ENCODE measurements around the gene NOS3. TPM values are rescaled to one million over a fixed set of nuclear protein-coding genes. Genes with fewer than 3 reads are reported as not detected.
A peak's percentile ranks its signal among the peaks of the same experiment; 100 is the strongest.

The NOS3 gene
- total and polyA plus RNA-seq, 2 donors (not counting 3 experiments of a cell fraction or from before 2014, with no cell fraction given): 82.8 to 95.1 TPM

DNA sequence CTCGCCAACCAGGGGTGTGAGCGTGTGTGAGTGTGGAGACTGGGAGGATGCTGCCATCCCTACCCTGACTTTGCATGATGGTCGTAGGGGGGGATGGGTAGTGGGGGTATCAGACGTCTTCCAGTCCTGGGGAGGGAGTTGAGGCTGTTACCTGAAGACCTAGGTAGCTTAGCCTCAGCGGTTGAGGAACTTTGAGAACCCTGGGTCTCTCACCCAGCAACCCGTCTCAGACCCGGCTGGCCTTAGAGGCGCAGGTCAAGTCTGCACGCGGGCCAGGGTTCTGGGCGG, 71.2 kb downstream of the NOS3 start:
- dilution Hi-C loops (cut with MboI; ENCODE audit: extremely low pct_ligation_motif_present, low sequenced_read_pairs): no loop called here

DNA sequence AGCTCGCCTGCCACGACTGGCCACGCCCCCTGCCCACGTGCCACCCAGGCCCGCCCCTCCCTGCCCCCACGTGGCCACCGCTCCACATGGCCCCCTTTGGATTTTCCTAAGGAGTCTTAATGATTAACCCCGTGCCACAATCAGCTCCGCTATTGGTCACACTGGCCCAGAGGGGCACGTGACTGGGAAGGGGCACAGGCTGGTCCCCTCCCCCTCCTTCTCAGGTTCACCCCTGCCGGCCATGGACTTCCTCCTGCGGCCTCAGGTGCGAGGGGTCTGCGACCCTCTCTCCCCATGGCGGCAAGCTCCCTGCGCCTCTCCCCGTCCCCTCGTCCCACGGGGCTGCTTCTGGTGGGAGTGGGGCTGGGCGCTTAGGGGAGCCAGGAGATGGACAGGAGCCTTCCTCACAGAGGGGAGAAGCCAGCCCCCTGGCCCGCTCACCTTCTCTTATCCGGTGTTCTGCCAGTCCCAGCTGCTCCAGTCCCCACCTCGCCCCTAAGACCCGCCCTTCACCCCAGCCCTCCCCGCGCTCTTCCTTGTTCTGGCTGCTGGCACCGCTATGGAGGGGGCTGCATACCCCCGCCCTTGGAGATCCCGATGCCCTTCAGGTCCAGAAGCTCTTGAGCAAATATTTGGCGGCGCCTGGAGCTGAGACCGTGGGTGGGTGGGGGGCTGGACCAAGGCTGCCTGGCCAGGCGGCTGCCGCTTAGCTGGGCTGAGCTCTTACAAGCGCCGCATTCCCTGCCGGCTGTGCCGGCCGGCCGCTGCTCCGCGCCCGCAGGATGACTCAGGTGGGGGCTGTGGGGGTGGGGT, 71.8 kb downstream of the NOS3 start:
- no TSS peak for BruUV-seq (replicated peaks)
- no peak overlapping the region for H2AFZ ChIP-seq (ENCODE audit: low read depth, low read length)
- CTCF ChIA-PET: interaction anchor here (1.3 kb wide), 1 partner anchor 11 kb away, joined by 4 read pairs; no protein-coding TSS in a partner anchor

More for the DNA sequence above, 71.2 kb downstream of the NOS3 start:
- POLR2A ChIA-PET: no interaction called here
- intact Hi-C loops (cut with micrococcal nuclease): no loop called here
- CTCF ChIA-PET: interaction anchor here (1.3 kb wide), 1 partner anchor 11 kb away, joined by 4 read pairs; no protein-coding TSS in a partner anchor
- Histone ChIP-seq H2AFZ (ENCODE audit: low read depth, low read length) (no peak overlapping the region), H3K4me2 (ENCODE audit: insufficient read depth, low read length) (no peak overlapping the region), H3K27ac (ENCODE audit: insufficient read depth, low read depth, low read length) (no peak overlapping the region), H3K27me3 (ENCODE audit: control insufficient read depth in 2 of 2, insufficient read depth in 2 of 2, low read length in 2 of 2) (no peaks in the 10 kb centered on the region), H3K9me3 (replicated peaks; ENCODE audit: control insufficient read depth, insufficient read depth, low read length) (no peaks in the 10 kb centered on the region), H3K4me3 (replicated peaks in 1 of 3; ENCODE audit: insufficient read depth in 1 of 3, low read depth in 1 of 3, low read length in 3 of 3) (no peak overlapping the region), H3K4me1 (ENCODE audit: control insufficient read depth, extremely low read depth, insufficient read depth, low read length) (peaks cover 27% of the 10 kb centered on the region), H3K36me3 (ENCODE audit: control insufficient read depth in 2 of 2, extremely low read depth in 1 of 2, insufficient read depth in 2 of 2, low read length in 2 of 2) (peaks cover 6 to 28% of the 10 kb centered on the region in 2 experiments), H4K20me1 (replicated peaks; ENCODE audit: control insufficient read depth, extremely low read depth, insufficient read depth, low read length) (no peaks in the 10 kb centered on the region), H3K9me1 (replicated peaks; ENCODE audit: control insufficient read depth, extremely low read depth, insufficient read depth, low read length) (no peaks in the 10 kb centered on the region), H3K9ac (replicated peaks; ENCODE audit: extremely low read depth, insufficient read depth, low read length) (no peak overlapping the region), H3K79me2 (ENCODE audit: control insufficient read depth, insufficient read depth, low read length) (peaks cover 34% of the 10 kb centered on the region)
- FAIRE-seq (no peak), DNase-seq (ENCODE audit: low read depth, low spot score) (no peak)
- no peak for TF ChIP-seq MYC (IDR thresholded peaks at IDR 0.05; ENCODE audit: low read depth, low read length)
- BruUV-seq (replicated peaks): no TSS peak

More for the DNA sequence above, 71.8 kb downstream of the NOS3 start:
- dilution Hi-C loops (cut with MboI; ENCODE audit: extremely low pct_ligation_motif_present, low sequenced_read_pairs): no loop called here
- POLR2A ChIA-PET: interaction anchor here (0.6 kb wide), 1 partner anchor 33 kb away, joined by 3 read pairs; no protein-coding TSS in a partner anchor
- H3K4me3 ChIP-seq (replicated peaks in 1 of 3; ENCODE audit: insufficient read depth in 1 of 3, low read depth in 1 of 3, low read length in 3 of 3): no peak overlapping the region
- H3K27me3 ChIP-seq (ENCODE audit: control insufficient read depth in 2 of 2, insufficient read depth in 2 of 2, low read length in 2 of 2): no peaks in the 10 kb centered on the region
- no peak overlapping the region for H3K4me2 ChIP-seq (ENCODE audit: insufficient read depth, low read length)
- DNase-seq (ENCODE audit: low read depth, low spot score): no peak
- no peak overlapping the region for H3K27ac ChIP-seq (ENCODE audit: insufficient read depth, low read depth, low read length)
- TF ChIP-seq GATA2 (IDR thresholded peaks at IDR 0.05; ENCODE audit: insufficient read depth, insufficient read length, low read depth, low read length): no peak
- TF ChIP-seq, protein P1, sequence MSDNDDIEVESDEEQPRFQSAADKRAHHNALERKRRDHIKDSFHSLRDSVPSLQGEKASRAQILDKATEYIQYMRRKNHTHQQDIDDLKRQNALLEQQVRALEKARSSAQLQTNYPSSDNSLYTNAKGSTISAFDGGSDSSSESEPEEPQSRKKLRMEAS (IDR thresholded peaks at IDR 0.05; ENCODE audit: insufficient read depth, insufficient read length): peak; percentile 29
- no peaks in the 10 kb centered on the region for H3K9me1 ChIP-seq (replicated peaks; ENCODE audit: control insufficient read depth, extremely low read depth, insufficient read depth, low read length)
- intact Hi-C loops (cut with micrococcal nuclease): no loop called here
- H3K79me2 ChIP-seq (ENCODE audit: control insufficient read depth, insufficient read depth, low read length): peaks cover 34% of the 10 kb centered on the region
- no peak overlapping the region for H3K9ac ChIP-seq (replicated peaks; ENCODE audit: extremely low read depth, insufficient read depth, low read length)
- FAIRE-seq: no peak
- peaks cover 11 to 32% of the 10 kb centered on the region in 2 experiments for H3K36me3 ChIP-seq (ENCODE audit: control insufficient read depth in 2 of 2, extremely low read depth in 1 of 2, insufficient read depth in 2 of 2, low read length in 2 of 2)
- H3K4me1 ChIP-seq (ENCODE audit: control insufficient read depth, extremely low read depth, insufficient read depth, low read length): peaks cover 22% of the 10 kb centered on the region
- no peaks in the 10 kb centered on the region for H3K9me3 ChIP-seq (replicated peaks; ENCODE audit: control insufficient read depth, insufficient read depth, low read length)
- no peaks in the 10 kb centered on the region for H4K20me1 ChIP-seq (replicated peaks; ENCODE audit: control insufficient read depth, extremely low read depth, insufficient read depth, low read length)
